ENCODE data around the gene SERPINA3. TPM values are rescaled to one million over a fixed set of nuclear protein-coding genes. Genes with fewer than 3 reads are reported as not detected.

Gene SERPINA3
- total RNA-seq, 2 experiments from 2014 or later, result not detected

DNA sequence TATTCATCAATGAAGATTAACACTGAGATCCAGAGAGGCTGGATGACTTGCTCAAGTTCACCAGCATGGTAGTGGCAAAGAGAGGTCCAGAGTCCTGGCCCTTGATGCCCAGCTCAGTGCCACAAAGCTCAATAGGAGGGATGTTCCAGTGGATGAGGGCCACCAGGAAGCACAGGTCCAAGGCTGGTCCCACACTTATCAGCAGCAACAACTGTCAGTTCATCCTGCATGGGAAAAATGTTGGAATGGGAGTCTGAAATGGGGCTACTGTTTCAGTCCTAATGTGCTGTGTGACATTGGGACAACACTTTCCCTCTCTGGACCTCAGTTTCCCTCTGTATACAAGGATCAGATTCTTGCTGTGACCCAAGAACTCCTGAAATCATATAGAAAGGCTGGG, 19.7 kb upstream of the SERPINA3 start:
- TF ChIP-seq, protein P1, sequence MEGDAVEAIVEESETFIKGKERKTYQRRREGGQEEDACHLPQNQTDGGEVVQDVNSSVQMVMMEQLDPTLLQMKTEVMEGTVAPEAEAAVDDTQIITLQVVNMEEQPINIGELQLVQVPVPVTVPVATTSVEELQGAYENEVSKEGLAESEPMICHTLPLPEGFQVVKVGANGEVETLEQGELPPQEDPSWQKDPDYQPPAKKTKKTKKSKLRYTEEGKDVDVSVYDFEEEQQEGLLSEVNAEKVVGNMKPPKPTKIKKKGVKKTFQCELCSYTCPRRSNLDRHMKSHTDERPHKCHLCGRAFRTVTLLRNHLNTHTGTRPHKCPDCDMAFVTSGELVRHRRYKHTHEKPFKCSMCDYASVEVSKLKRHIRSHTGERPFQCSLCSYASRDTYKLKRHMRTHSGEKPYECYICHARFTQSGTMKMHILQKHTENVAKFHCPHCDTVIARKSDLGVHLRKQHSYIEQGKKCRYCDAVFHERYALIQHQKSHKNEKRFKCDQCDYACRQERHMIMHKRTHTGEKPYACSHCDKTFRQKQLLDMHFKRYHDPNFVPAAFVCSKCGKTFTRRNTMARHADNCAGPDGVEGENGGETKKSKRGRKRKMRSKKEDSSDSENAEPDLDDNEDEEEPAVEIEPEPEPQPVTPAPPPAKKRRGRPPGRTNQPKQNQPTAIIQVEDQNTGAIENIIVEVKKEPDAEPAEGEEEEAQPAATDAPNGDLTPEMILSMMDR (IDR thresholded peaks at IDR 0.05), result no peak
- Mint-ChIP-seq H3K9me3 (no peaks in the 10 kb centered on the region), H3K4me1 (ENCODE audit: low read depth) (no peaks in the 10 kb centered on the region), H3K27ac (no peak overlapping the region), H3K36me3 (ENCODE audit: low read depth) (no peaks in the 10 kb centered on the region), H3K27me3 (no peaks in the 10 kb centered on the region), H3K4me3 (no peak overlapping the region)
- DNase-seq (no peak), ATAC-seq (no peak)
- intact Hi-C loops (cut with micrococcal nuclease), result no loop called here
- CTCF ChIA-PET, result no interaction called here
- POLR2A ChIA-PET, result interaction anchor here (0.8 kb wide), 1 partner anchor 12 kb away, joined by 3 read pairs; no protein-coding TSS in a partner anchor

DNA sequence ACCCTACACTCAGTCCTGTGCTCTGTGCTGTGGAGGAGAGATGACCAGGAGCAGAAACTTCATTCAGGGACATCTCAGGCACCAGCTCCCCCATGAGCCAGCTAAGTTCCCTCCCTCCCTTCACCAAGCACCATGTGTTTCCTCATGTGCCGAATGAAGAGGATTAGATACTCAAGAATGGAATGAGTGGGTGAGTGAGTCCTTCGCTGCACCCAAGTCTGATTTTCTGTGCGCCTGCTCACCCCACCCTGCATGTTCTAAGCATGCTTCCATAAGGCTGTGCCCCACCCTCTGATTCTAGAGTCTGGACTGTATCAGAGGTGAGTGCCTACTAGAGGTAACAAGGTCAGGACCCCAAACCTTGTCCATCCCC, 18.8 kb upstream of the SERPINA3 start:
- H3K9me3 Mint-ChIP-seq, result no peaks in the 10 kb centered on the region
- no peaks in the 10 kb centered on the region for H3K27me3 Mint-ChIP-seq
- DNase-seq, result no peak
- no peak for ATAC-seq
- POLR2A ChIA-PET, result no interaction called here
- no peak overlapping the region for H3K4me3 Mint-ChIP-seq
- intact Hi-C loops (cut with micrococcal nuclease), result no loop called here
- TF ChIP-seq, protein P1 (IDR thresholded peaks at IDR 0.05), result no peak
- CTCF ChIA-PET, result no interaction called here
- H3K4me1 Mint-ChIP-seq (ENCODE audit: low read depth), result no peaks in the 10 kb centered on the region
- H3K27ac Mint-ChIP-seq, result no peak overlapping the region
- no peaks in the 10 kb centered on the region for H3K36me3 Mint-ChIP-seq (ENCODE audit: low read depth)

DNA sequence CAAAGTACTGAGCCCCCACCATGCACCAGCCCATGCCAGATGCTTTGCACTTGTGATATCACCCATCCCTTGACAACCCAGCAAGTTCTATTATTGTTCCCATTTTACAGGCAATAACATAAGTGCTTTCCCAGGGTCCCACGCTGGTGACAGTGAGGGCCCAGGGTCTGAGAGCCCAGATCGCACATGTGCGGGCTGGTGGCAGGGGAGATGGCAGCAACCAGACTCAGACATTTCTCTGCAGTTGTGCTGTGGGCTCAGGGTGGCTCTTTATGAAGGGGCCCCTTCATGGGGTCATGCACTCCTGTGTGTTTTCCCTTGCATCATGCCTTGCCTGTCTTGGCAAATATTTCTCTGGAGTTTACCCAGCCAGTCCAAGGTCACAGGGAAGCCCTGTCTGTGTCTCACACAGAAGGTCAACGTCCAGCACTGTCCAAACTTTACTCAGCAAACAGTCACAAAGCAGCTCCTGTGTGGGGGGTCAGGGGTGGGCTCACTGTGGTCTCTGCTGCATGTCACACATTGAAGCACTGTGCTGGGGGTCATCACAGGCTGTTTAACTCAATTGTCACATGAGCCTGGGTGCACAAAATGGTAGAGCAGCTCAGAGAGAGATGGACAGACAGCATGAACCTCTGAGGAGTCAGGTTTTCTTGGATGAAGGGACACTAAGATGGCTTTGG, 18.3 kb upstream of the SERPINA3 start:
- intact Hi-C loops (cut with micrococcal nuclease), result no loop called here
- Mint-ChIP-seq H3K27ac (no peak overlapping the region), H3K4me1 (ENCODE audit: low read depth) (no peaks in the 10 kb centered on the region), H3K9me3 (no peaks in the 10 kb centered on the region), H3K27me3 (no peaks in the 10 kb centered on the region), H3K4me3 (no peak overlapping the region), H3K36me3 (ENCODE audit: low read depth) (no peaks in the 10 kb centered on the region)
- ChIA-PET POLR2A (no interaction called here), CTCF (no interaction called here)
- TF ChIP-seq, protein P1 (IDR thresholded peaks at IDR 0.05), result no peak
- no peak for DNase-seq
- ATAC-seq, result no peak

GRCh38 chr14:94594441-94594840, 17.8 kb upstream of the SERPINA3 start:
- H3K27ac Mint-ChIP-seq, result no peak overlapping the region
- CTCF ChIA-PET, result no interaction called here
- H3K4me3 Mint-ChIP-seq, result no peak overlapping the region
- H3K36me3 Mint-ChIP-seq (ENCODE audit: low read depth), result no peaks in the 10 kb centered on the region
- POLR2A ChIA-PET, result no interaction called here
- H3K9me3 Mint-ChIP-seq, result no peaks in the 10 kb centered on the region
- no peaks in the 10 kb centered on the region for H3K4me1 Mint-ChIP-seq (ENCODE audit: low read depth)
- no peak for DNase-seq
- no peak for ATAC-seq
- H3K27me3 Mint-ChIP-seq, result no peaks in the 10 kb centered on the region
- intact Hi-C loops (cut with micrococcal nuclease), result no loop called here
- TF ChIP-seq, protein P1 (IDR thresholded peaks at IDR 0.05), result no peak

DNA sequence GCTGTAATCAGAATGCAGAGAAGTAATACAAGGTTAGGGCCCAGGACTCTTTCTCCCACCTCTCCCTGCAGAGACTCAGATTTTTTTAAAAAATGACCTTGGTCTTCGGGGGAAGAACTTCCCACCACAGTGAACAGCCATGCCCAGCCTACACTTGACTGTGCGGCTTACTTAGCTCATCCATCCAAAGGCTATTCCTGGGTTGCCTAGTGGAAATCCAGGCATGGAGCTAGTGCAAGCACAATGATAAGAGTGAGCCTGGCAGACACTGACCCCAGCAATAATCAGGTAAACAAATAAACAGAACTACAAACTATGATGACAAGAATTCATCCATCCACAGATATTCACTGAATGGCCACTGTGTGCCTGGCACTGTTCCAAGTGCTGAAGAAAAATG, 16.3 kb upstream of the SERPINA3 start:
- intact Hi-C loops (cut with micrococcal nuclease), result no loop called here
- DNase-seq, result no peak
- no peaks in the 10 kb centered on the region for H3K9me3 Mint-ChIP-seq
- no peak overlapping the region for H3K4me3 Mint-ChIP-seq
- H3K4me1 Mint-ChIP-seq (ENCODE audit: low read depth), result no peaks in the 10 kb centered on the region
- TF ChIP-seq, protein P1 (IDR thresholded peaks at IDR 0.05), result no peak
- ATAC-seq, result no peak
- POLR2A ChIA-PET, result no interaction called here
- no peaks in the 10 kb centered on the region for H3K27me3 Mint-ChIP-seq
- H3K27ac Mint-ChIP-seq, result no peak overlapping the region
- CTCF ChIA-PET, result no interaction called here
- no peaks in the 10 kb centered on the region for H3K36me3 Mint-ChIP-seq (ENCODE audit: low read depth)
